Epithelial cell of esophagus (primary cell): ENCODE data around the gene ZNF366.

Experiments
- DNase-seq: peaks from one replicate; pipeline ENCODE4 v3.0.0; 2010; ENCODE audit warnings: low read depth
- H3K4me3 ChIP-seq: 2 replicates; pipeline ENCODE4 v1.5.1; 2011; ENCODE audit warnings: mild to moderate bottlenecking, low read length, control low read depth
- CTCF ChIP-seq: IDR thresholded peaks from 2 replicates; pipeline ENCODE4 v1.5.1; 2011; ENCODE audit warnings: low read depth, mild to moderate bottlenecking, low read length, control low read depth, inconsistent platforms; ENCODE audit not compliant: insufficient read depth; ENCODE audit errors: missing control alignments

Gene ZNF366

GRCh38 chr5:72480841-72481240 is 26.4 kb downstream of the ZNF366 start:
- no peak overlapping the region for H3K4me3 ChIP-seq
- no peak for TF ChIP-seq CTCF
- DNase-seq: no peak

GRCh38 chr5:72479921-72480320 is 27.3 kb downstream of the ZNF366 start:
- no peak overlapping the region for H3K4me3 ChIP-seq
- no peak for DNase-seq
- no peak for TF ChIP-seq CTCF

DNA sequence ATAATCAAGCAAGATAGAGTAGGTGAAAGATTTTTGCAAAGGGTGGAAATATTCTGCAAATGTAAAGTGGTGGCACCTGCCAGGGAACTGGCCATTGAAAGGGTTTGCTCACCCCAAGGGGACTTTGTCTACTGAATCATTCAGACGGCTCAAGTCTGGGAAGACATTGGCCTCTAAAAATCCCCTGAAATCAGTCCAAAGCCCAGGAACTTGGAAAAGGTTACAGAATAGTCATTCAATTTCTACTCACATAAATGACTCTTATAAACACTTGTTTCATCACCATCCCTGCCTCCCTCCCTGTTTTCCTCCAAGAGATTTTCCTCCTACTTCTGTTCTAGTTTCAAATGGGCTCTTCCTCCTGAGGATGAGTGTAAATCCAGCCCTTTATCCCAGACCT is 28.5 kb downstream of the ZNF366 start:
- no peak for DNase-seq
- TF ChIP-seq CTCF: no peak
- no peak overlapping the region for H3K4me3 ChIP-seq

DNA sequence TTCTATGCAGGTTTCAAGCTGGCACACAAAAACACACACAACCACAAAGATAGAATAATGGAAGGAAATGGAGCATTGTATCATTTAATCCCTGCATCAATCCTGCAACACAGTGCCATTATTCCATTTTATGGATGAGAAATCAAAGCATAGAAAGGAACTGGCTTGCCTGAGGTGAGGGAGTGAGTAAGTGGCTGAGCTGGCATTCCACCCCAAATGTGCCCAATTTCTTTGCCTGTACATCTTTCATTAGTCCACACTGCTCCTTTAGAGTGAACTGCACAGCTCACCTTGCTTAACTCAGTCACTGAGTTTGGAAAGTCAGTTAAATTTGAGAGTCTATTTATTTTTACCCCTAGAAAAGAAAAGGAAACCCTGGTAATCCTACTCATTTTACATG is 28.9 kb downstream of the ZNF366 start:
- TF ChIP-seq CTCF: no peak
- H3K4me3 ChIP-seq: no peak overlapping the region
- DNase-seq: peak; percentile 39

GRCh38 chr5:72477644-72478043 is 29.6 kb downstream of the ZNF366 start:
- no peak for DNase-seq
- TF ChIP-seq CTCF: no peak
- H3K4me3 ChIP-seq: no peak overlapping the region

DNA sequence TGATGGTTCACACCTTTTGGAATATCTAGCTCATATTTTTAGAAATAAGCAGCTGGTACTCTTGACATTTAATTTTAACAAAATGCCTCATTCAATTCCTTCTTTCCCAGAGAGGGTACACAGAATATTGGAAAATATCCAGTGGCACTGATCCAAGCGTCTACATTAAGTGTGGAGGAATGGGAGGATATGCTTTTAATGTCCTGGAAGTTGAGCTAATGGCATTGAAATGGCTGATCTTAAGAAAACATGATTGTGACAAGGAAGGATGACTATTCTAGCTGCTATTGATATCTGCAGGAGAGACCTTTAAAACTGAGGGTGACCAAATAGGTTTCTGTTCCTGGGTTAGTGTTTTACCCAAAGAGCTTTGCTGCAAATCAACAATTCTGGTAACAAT is 30.0 kb downstream of the ZNF366 start:
- TF ChIP-seq CTCF: no peak
- no peak overlapping the region for H3K4me3 ChIP-seq
- DNase-seq: no peak

DNA sequence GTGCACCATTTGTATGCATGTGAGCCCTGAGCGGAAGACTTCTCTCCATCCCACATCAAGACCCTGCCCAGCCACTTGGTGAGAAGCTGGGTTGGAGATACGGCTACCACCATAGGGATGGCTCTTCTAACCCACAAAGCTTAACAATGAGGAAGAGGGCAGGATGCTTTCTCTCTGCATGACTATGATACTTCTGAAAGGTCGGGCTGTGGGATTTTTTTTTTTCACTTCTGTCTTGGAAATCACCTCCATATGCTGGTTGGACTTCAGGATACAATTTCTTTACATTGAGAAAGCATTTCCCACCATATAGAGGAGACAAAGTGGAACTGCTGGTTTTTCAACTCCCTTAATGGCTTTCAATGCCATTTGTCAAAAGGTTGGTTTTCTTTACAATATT is 30.5 kb downstream of the ZNF366 start:
- DNase-seq: no peak
- no peak for TF ChIP-seq CTCF
- no peak overlapping the region for H3K4me3 ChIP-seq
